Activated CD4-positive, CD25-positive, alpha-beta regulatory T cell (primary cell): ENCODE measurements around the gene B4GALT5.

ENCODE experiments used
- DNase-seq, 4 experiments: peaks; one replicate each; lab custom pipeline; 2025; lab: John Stamatoyannopoulos, UW

B4GALT5 gene

DNA sequence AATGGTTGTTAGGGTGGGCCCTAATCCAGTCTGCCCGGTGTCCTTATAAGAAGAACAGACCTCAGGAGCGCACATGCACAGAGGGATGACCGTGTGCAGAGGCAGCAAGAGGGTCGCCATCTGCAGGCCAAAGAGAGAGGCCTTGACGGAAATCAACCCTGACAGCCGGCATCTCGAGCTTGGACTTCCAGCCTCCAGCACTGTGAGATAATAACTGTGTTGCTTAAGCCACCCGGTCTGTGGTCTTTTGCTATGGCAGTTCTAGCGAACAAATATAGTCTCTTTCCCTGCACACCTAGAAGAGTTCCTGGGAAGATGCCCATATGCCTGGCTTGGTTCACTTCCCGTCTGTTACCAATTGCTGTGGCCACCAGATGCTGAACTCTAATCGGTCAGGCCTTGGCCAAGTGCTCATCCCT lies 110.5 kb downstream of the B4GALT5 start:
- no peak for DNase-seq

DNA sequence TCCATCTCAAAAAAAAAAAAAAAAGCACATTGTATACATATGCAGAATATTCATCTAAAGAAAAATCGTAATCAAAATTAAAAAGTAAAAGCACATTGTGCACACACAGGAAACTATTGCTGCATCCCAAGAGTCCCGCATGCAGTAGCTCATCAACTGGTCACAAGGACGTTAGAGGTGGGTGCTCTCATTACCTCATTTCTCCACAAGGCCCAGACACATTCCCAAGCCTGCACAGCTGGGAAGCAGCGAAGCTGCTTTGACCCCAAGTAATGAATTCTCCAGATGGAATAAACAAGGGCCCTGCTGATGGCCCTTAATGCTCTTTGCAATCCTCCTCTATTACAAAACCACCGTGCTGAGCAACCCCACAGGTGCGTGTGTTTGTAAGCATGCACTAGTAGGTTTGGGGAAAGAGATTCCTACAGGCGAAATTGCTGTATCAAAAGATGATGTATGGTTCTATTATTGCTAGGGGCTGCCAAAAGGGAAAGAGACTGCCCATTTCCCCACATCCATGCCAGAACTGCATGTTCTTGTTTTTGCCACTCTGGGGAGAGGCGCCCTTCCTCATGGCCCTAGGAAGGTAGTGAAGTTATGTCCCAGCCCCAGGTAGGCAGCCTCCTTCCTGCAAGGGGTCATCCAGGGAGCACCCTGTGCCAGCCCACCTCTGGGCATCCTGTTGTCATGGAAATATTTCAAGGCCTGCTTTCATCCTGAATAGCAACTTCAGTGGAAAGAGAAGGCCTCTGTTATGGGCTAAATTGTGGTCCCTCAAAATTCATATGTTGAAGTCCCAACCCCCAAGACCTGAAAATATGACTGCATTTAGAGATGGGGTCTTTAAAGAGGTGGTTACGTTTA lies 111.1 kb downstream of the B4GALT5 start:
- DNase-seq: no peak

DNA sequence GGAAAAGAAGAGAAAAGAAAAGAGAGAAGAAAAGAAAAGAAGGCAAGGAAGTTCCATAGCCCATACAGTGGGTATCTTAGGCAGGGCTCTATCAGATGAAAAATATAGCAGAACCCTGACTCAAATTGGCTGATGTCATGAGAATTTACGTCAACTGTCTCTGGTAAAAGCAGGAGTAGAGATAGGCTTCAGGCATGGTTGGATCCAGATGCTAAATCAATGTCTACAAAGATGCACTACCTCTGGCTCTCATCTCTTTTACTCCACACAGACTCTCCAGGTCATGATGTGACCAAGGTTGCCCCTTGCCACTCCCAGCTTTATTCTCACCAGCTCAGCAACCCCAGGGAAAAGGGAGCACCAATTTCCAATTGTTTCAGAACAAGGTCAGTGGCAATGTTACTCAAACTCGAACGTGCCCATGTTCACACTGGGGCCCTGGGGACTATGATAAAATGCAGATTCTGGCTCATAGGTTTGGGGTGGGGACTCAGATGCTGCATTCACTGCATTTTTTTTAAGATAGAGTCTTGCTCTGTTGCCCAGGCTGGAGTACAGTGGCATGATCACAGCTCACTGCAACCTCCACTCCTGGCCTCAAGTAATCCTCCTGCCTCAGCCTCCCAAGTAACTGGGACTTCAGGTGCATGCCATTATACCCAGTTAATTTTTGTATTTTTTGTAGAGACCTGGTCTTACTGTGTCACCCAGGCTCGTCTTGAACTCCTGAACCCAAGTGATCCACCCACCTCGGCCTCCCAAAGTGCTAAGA lies 112.3 kb downstream of the B4GALT5 start:
- DNase-seq: no peak

DNA sequence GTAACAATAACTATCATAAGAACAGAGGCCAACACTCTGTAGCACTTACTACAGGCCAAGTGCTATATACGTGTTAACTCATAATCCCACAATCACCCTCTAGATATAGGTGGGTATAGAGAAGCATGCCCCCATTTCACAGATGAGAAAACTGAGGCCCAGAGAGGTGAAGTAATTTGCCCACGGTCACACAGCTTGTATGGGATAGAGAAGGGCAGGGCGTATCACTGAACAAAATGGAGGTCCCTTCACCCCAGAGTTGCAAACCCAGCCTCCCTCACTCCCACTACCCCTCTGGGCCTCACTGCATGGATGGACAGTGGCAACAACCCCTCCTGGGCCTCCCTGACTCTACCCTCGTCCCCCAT lies 113.9 kb downstream of the B4GALT5 start:
- DNase-seq: no peak

DNA sequence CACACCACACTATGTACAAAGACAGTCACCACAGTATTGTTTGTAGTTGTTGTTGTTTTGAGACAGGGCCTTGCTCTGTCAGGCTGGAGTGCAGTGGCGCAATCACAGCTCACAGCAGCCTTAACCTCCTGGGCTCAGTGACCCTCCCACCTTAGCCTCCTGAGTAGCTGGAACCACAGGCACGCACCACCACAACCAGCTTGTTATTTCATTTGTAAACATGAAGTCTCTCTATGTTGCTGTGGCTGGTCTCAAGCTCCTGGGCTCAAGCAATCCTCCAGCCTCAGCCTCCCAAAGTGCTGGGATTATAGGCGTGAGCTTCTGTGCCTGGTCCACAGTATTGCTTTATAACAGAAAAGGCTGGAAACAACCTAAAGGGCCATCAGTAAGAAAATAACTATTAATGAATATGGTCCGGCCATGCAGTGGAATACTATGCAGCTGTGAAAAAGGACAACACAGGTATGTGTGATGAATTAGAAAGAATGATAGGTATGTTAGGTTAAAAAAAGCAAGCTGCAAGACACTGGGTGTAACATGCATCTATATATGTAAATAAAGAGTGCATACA lies 115.8 kb downstream of the B4GALT5 start:
- DNase-seq: no peak

DNA sequence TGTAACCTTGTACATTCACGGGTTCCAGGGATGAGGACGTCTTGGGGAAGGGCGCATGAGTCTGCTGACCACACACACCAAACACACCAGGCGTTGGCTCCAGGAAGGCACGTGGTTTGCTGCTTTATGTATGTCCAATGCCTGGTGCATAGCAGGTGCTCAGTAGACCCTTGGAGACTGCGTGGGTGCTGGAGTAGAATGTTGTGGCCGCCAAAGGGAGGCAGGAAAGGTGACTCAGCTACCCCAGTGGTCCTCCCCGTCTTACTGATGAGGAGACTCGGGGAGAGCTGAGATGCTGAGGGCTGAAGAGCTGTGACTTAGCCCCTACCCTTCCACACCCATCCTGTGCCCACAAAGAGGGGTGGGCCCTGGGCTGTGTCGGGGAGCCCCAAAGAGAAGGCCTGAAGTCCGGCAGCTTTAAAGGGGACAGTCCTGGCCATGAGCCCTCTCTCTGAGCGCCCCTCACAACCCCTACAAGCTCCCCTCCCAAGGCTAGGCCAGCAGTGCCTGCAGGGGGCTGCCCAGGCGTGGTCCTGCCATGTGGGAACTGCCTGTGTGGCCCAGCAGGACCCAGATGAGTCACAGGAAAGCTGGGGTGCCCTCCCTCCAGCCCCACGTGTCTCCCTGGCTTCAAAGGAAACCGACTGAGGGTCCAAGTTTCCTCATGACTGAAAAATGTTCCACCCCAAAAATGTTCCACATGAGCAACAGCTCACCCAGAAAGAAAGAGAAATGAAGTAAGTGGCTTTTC lies 117.7 kb downstream of the B4GALT5 start:
- DNase-seq: peak in 1 of 4 experiments; percentile 31

DNA sequence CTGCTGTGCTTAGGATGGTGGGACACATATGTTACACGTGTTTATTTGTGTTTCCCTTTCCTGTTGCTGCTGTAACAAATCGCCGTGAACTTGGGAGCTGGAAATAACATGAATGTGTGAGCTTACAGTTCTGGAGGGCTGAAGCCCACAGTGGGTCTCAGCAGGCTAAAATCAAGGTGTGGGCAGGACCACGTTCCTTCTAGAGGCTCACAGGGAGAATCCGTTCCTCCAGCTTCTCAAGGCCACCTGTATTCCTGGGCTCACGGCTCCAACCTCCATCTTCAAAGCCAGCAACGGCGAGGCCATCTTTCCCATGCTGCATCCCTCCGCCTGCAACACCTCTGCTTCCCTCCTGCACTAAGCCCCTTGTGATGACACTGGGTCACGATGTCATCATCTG lies 118.3 kb downstream of the B4GALT5 start:
- no peak for DNase-seq

DNA sequence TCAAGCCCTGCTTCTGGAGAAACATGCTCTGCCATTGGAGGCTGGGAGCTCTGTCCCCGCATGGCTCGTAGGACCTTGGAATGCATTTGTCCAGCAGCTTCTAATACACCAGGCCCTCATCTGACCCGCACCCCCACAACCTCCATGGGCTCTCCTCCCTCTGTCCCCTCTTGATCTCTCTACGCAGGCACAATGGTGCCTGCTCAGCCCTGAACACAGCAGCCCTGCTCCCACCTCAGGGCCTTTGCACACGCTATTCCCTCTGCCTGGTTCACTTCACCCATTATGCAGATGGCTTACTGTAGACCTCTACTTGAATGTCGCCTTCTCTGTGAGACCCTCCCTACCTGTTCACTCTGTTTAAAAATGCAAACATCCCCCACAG lies 118.8 kb downstream of the B4GALT5 start:
- DNase-seq: no peak

DNA sequence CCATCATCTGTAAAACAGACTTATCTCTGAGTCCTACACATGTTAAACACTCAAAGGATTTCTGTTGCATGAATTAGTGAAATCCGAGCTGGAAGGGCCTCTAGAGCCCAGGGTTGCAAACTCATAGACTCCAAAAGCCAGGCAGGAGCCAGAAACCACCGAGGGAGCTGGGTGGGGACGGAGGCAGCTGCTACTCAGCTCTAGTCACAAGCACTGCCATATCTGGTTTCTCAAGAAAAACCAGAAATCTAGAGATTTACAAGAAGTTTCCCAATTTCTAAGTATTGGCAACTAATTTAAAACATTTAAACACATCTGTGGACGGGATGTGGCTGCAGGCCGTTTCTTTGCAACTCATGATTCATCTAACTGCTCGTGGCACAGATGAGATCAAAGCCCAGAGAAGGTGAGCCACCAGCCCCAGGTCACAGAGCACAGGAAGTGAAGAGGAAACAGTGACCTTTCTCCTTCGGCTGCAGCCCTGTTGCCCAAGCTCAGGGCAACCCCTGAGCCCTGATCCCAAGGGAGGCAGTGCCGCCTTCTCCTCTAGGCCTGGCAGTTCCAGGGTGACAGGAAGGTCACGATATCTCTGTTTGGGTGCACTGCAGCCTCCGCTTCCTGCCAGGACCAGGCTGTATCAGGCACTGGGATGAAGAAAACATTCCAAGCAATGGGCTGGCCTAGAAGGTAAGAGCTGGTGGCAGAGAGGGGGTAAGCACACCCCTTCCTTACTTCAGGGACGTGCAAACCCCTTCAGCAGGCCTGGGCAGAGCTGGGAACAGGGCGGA lies 119.3 kb downstream of the B4GALT5 start:
- DNase-seq: peak; percentile 33 to 51 (median 46)

DNA sequence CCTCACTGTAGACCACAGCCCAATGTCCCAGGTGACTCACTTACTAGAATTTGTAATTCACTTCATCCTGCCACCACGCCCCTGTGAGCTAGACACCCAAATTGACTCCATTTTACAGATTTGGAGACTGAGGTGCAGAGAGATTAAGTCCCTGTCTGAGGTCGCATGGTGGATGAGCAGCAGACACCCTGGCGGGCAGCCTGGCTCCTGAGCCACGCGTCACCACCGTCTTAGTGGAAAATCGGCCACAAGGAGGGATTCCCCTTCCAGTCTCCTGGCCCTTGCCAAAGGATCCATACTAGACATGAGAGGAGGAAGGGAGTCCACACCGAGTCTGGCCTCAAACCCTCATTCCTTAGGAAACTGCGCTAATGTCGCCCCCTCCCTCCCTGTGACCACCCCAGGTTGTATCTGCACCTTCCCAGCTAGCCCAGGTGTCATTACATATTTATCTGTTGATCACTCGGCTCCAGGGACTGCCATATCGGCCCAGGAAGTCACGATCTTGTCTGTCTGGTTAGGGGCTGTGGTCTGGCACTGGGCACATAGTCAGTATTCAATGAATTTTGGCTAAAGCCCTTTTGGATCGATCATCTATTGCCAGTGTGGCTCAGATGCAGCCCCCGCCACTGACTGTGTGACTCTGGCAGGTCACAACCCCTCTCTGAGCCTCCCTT lies 120.1 kb downstream of the B4GALT5 start:
- no peak for DNase-seq

DNA sequence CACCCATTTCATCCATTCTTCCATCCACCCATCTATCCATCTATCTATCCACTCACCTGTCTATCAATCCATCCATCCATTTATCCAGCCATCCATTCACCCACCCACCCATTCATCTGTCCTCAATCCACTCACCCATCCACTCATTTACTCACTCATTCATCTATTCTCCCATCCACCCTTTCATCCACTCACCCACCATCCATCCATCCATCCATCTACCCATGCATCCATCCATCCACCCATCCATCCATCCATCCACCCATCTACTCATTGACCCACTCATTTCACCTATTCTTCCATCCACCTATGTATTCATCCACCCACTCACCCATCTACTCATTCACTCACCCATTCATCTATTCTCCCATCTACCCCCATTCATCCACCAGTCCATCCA lies 121.6 kb downstream of the B4GALT5 start:
- no peak for DNase-seq

DNA sequence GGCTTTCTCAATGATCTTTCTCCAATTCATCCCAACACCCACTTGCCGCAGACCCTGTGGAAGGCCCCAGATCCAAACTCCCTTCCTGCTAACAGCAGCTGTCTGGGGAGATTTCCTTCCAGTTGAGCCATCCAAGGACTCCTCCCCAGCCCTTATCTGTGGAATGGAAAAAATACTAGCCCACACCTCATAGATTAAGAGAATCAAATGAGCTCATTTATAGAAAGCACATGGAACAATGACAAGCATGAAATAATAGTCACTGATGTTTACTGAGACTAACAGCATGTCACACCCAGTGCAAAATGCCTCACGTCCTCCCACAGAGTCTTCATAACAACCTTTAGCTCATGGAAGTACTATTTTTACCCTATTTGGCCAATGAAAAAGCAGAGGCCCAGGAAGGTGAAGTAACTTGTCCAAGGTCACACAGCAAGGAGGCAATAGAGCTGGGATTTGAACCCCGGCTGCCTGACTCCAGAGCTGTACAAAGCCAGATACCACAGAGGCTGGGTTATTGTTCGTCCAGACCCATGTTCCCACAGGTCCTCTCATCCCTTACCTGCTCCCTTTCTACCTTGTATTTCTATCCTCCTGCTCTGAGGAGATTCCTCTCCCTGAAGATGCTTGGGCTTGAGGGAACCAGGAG lies 122.3 kb downstream of the B4GALT5 start:
- DNase-seq: no peak

DNA sequence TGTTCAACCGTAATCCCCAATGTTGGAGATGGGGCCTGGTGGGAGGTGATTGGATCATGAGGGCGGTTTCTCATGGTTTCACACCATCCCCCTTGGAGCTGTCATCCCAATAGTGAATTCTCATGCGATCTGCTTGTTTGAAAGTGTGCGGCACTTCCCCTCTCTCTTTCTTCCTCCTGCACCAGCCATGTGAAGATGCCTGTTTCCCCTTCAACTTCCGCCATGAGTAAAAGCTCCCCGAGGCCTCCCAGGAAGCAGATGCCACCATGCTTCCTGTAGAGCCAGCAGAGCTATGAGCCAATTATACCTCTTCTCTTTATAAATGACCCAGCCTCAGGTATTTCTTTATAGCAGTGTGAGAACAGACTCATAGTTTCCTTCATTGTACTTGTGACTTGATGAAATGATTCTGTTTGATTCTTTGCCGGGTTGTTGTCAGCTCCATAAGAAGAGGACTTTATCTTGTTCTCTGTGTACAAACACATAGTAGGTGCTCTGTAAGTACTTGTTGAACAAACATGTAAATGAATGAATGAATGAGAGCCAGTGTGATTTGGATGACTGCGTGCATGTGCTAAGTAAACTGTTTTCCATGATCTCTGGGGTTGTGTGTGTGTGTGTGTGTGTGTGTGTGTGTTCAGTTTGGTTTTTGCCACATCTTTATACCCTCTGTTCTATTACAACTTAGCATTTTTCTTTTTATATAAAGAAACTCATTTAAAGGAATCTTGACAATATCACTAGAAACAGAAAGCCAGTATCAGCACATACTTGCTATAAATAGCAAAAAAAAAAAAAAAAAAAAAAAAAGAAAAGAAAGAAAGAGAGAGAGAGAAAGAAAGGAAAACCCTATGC lies 123.3 kb downstream of the B4GALT5 start:
- no peak for DNase-seq

DNA sequence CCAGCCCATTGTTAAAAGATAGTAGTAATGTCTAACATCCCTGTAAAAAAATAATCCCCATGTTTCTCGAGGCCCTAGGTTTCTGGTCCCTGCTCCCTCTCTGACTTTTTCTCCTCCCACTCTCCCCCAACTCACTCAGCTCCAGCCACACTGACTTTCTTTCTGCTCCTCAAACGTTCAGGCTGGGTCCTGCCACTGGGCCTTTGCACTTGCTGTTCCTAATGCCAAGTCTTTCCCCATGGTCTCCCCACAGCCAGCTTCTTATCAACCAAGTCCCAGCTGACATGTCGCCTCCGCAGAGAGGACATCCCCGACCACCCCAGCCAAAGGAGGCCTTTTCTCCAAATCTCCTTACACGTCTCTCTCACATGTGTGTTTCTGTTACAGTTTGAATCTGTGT lies 123.9 kb downstream of the B4GALT5 start:
- no peak for DNase-seq

DNA sequence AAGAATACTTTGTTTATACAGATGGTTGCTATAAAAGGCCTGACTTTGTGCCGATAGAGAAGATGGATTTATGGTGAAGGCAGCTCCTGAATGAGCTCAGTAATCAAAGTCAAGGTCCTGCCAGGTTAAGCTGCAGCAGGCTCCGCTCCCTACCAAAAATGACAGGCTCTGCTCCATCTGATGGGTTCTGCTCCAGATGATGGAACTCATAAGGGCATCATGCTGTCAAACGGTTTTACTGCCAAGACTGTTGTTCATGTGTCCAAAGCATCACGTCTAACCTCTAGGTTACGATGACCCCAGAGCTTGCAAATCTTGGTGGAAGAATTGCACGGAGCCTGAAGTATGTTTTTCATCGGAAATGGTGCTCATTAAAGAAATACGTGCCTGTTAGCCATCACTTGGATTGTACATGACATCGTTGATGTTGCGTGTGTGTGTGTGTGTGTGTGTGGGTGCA lies 126.5 kb downstream of the B4GALT5 start:
- no peak for DNase-seq

DNA sequence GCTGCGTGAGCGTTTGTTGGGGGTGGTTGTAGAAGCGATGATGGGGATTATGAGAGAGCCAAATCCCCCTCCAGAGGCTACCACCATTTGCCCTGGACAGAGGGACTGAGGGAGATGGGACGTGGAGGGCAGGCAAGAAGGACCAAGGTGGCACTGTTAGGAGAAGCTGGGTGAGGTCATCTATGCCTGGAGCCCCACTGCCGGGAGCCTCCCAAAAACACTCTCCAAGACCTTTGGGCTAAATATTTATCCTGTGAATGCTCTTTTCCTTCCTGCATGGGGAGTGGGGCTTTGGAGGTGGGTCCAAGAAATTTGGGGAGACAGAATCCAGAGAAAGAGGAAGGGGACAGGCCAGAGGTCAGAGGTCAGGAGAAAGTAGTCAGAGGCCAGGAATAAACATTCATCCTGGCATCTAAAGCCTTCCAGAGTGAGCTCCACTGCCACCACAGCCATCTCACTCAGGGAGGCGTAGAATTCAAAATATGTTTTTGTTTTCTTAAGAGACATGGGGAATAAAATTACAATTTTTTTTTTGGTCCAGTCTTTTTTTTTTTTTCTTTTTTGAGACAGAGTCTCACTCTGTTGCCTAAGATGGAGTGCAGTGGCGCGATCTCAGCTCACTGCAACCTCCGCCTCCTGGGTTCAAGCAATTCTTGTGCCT lies 128.0 kb downstream of the B4GALT5 start:
- DNase-seq: no peak

DNA sequence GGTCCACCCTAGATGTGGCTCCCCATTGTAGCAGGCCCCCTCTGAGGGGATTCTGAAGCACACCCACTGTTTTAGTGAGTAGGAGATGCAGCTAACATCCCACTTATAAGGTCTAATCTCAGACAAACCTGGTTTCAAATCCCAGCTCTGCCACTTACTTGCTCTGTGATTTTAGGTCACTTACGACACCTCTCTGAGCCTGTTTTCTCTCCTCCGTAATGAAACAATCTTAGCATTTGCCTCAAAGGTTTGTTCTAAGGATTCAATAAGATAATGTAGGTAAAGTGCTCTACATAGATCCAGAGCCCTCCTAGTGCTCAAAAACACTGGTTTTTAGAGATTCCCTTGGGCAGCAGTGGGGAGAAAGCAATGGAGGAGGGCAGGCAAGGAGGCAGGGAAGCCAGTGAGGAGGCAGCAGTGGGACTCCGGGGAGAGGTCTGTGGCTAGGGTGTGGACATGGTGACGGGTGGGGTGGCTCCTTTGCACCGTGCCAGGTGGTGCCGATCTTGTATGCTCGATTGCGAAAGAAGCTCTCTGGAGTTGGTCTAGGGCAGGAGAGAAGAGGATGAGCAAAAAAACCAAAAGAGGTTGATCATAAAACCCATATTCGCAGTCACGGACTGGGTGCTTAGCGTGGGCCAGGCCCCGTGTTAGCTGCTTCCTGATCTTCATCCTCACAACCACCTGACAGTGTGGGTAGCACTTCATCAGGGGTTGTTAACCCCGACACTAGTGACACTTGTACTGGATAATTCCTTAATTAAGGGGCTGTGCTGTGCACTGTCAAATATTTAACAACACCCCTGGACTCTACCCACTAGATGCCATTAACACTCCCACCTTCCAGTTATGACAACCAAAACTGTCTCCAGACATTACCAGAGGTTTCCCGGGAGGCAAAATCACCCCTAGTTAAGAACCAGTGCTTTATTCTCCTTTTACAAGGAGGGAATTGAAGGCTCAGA lies 129.0 kb downstream of the B4GALT5 start:
- DNase-seq: no peak
